HEK293 (cell line): ENCODE data around the gene BRD3.

ENCODE experiments used
- CTCF ChIA-PET: fragments of 350-600 bp; formaldehyde crosslinking; extraction: SDS; loops from one replicate; lab custom pipeline; 2021; ENCODE audit warnings: antibody characterized with exemption; lab: Yijun Ruan, JAX
- POLR2A ChIA-PET: fragments of 300-600 bp; formaldehyde crosslinking; extraction: SDS; loops from one replicate; lab custom pipeline; 2020; ENCODE audit warnings: antibody characterized with exemption, inconsistent platforms; lab: Yijun Ruan, JAX
- H3K27ac ChIP-seq: fragments of 200-500 bp; sonication (Bioruptor generic); 2 replicates; pipeline ENCODE4 v1.5.1; 2014; ENCODE audit warnings: low read depth, low read length, control low read depth, inconsistent platforms; ENCODE audit errors: extremely low read depth
- H3K36me3 ChIP-seq, 2 experiments: fragments of 200-500 bp in 1 of 2; sonication (Bioruptor generic) in 1 of 2; 1 replicate in 1 of 2; 2 replicates in 1 of 2; pipeline ENCODE4 v1.5.1; 2014 to 2017; ENCODE audit warnings: inconsistent platforms in 2 of 2, low read length in 2 of 2; ENCODE audit not compliant: control insufficient read depth in 2 of 2, insufficient read depth in 1 of 2
- H3K4me1 ChIP-seq: fragments of 200-500 bp; sonication (Bioruptor generic); 2 replicates; pipeline ENCODE4 v1.5.1; 2014; ENCODE audit warnings: mild to moderate bottlenecking, low read length, inconsistent platforms; ENCODE audit not compliant: control insufficient read depth, insufficient read depth
- H3K4me3 ChIP-seq: 2 replicates; pipeline ENCODE4 v1.5.1; 2011; ENCODE audit warnings: low read depth, mild to moderate bottlenecking, control low read depth, low read length, moderate library complexity
- H3K9me3 ChIP-seq: fragments of 200-500 bp; sonication (Bioruptor generic); 2 replicates; pipeline ENCODE4 v1.5.1; 2014; ENCODE audit warnings: low read depth, low read length, inconsistent platforms; ENCODE audit not compliant: control insufficient read depth, insufficient read depth
- BCL11B ChIP-seq: fragments of 450-650 bp; formaldehyde crosslinking; IDR thresholded peaks from 2 replicates; pipeline ENCODE4 v1.5.1; 2016; ENCODE audit warnings: low read depth, missing biosample characterization, missing genetic modification characterization
- GLIS2 ChIP-seq: fragments of 450-650 bp; formaldehyde crosslinking; IDR thresholded peaks from 2 replicates; pipeline ENCODE4 v1.5.1; 2016; ENCODE audit warnings: missing biosample characterization, missing genetic modification characterization
- KLF17 ChIP-seq: fragments of 450-650 bp; formaldehyde crosslinking; IDR thresholded peaks from 2 replicates; pipeline ENCODE4 v1.5.1; 2016; ENCODE audit warnings: missing biosample characterization, missing genetic modification characterization
- PBX3 ChIP-seq: sonication (generic); formaldehyde crosslinking; IDR thresholded peaks from 2 replicates; pipeline ENCODE4 v1.8.1; 2022; ENCODE audit warnings: mild to moderate bottlenecking, moderate library complexity, missing genetic modification reagents
- SETDB1 ChIP-seq: IDR thresholded peaks from one replicate; pipeline ENCODE4 v1.6.1; 2017; ENCODE audit warnings: mild to moderate bottlenecking, low read length, moderate library complexity, mixed read lengths; ENCODE audit not compliant: insufficient read length
- TSHZ1 ChIP-seq: fragments of 450-650 bp; formaldehyde crosslinking; IDR thresholded peaks from 2 replicates; pipeline ENCODE4 v1.5.1; 2016; ENCODE audit warnings: missing biosample characterization, missing genetic modification characterization, borderline replicate concordance
- YY2 ChIP-seq: fragments of 450-650 bp; formaldehyde crosslinking; IDR thresholded peaks from 2 replicates; pipeline ENCODE4 v1.5.1; 2016; ENCODE audit warnings: missing biosample characterization, missing genetic modification characterization
- ZNF10 ChIP-seq: fragments of 450-650 bp; formaldehyde crosslinking; IDR thresholded peaks from 2 replicates; pipeline ENCODE4 v1.5.1; 2017; ENCODE audit warnings: missing biosample characterization, missing genetic modification characterization
- ZNF184 ChIP-seq: fragments of 450-650 bp; IDR thresholded peaks from 2 replicates; pipeline ENCODE4 v1.5.1; 2018; ENCODE audit warnings: missing biosample characterization, mild to moderate bottlenecking, missing genetic modification characterization
- ZNF221 ChIP-seq: fragments of 450-650 bp; formaldehyde crosslinking; IDR thresholded peaks from 2 replicates; pipeline ENCODE4 v1.5.1; 2017; ENCODE audit warnings: missing biosample characterization, missing genetic modification characterization, borderline replicate concordance
- ZNF24 ChIP-seq: fragments of 450-650 bp; formaldehyde crosslinking; IDR thresholded peaks from 2 replicates; pipeline ENCODE4 v1.5.1; 2016; ENCODE audit warnings: missing biosample characterization, missing genetic modification characterization
- ZNF248 ChIP-seq: fragments of 450-650 bp; formaldehyde crosslinking; IDR thresholded peaks from 2 replicates; pipeline ENCODE4 v1.5.1; 2017; ENCODE audit warnings: missing biosample characterization, missing genetic modification characterization
- ZNF529 ChIP-seq: fragments of 450-650 bp; formaldehyde crosslinking; IDR thresholded peaks from 2 replicates; pipeline ENCODE4 v1.5.1; 2017; ENCODE audit warnings: missing genetic modification characterization, missing biosample characterization; ENCODE audit not compliant: insufficient replicate concordance
- ZNF530 ChIP-seq: fragments of 450-650 bp; formaldehyde crosslinking; IDR thresholded peaks from 2 replicates; pipeline ENCODE4 v1.5.1; 2016; ENCODE audit warnings: low read depth, missing biosample characterization, missing genetic modification characterization
- ZNF544 ChIP-seq: fragments of 450-650 bp; formaldehyde crosslinking; IDR thresholded peaks from 2 replicates; pipeline ENCODE4 v1.5.0; 2017; ENCODE audit warnings: missing biosample characterization, missing genetic modification characterization
- ZNF548 ChIP-seq: fragments of 450-650 bp; formaldehyde crosslinking; IDR thresholded peaks from 2 replicates; pipeline ENCODE4 v1.5.1; 2016; ENCODE audit warnings: missing biosample characterization, missing genetic modification characterization
- ZNF558 ChIP-seq: fragments of 450-650 bp; formaldehyde crosslinking; IDR thresholded peaks from 2 replicates; pipeline ENCODE4 v1.5.1; 2016; ENCODE audit warnings: missing biosample characterization, missing genetic modification characterization
- ZNF571 ChIP-seq: fragments of 450-650 bp; formaldehyde crosslinking; IDR thresholded peaks from 2 replicates; pipeline ENCODE4 v1.5.0; 2017; ENCODE audit warnings: missing biosample characterization, missing genetic modification characterization
- ZNF596 ChIP-seq: fragments of 450-650 bp; IDR thresholded peaks from 2 replicates; pipeline ENCODE4 v1.5.0; 2018; ENCODE audit warnings: missing biosample characterization, mild to moderate bottlenecking, missing genetic modification characterization, moderate library complexity
- ZNF645 ChIP-seq: fragments of 450-650 bp; formaldehyde crosslinking; IDR thresholded peaks from 2 replicates; pipeline ENCODE4; 2016; ENCODE audit warnings: missing biosample characterization, missing genetic modification characterization
- ZNF768 ChIP-seq: fragments of 450-650 bp; formaldehyde crosslinking; IDR thresholded peaks from 2 replicates; pipeline ENCODE4 v1.5.1; 2018; ENCODE audit warnings: missing biosample characterization, mild to moderate bottlenecking, missing genetic modification characterization
- ZNF830 ChIP-seq: fragments of 450-650 bp; IDR thresholded peaks from 2 replicates; pipeline ENCODE4 v1.5.0; 2018; ENCODE audit warnings: missing biosample characterization, missing genetic modification characterization, low read depth, mild to moderate bottlenecking, moderate library complexity
- TF ChIP-seq, protein P1 (sequence below): fragments of 450-650 bp; formaldehyde crosslinking; IDR thresholded peaks from 2 replicates; pipeline ENCODE4 v1.5.1; 2016; ENCODE audit warnings: missing biosample characterization, missing genetic modification characterization

The BRD3 gene

GRCh38 chr9:134037641-134038040 is 30.2 kb downstream of the BRD3 start:
- POLR2A ChIA-PET = no interaction called here
- Histone ChIP-seq H3K9me3 (no peaks in the 10 kb centered on the region), H3K27ac (no peak overlapping the region), H3K36me3 (peaks cover 31 to 89% of the 10 kb centered on the region in 2 experiments), H3K4me3 (no peak overlapping the region), H3K4me1 (no peaks in the 10 kb centered on the region)
- TF ChIP-seq ZNF558 (tag by site-specific recombination) (0 out of 2 replicates have a peak, but pooled peaks have one; percentile 34), YY2 (no peak), ZNF645 (tag by site-specific recombination) (no peak), ZNF544 (no peak), ZNF529 (peak; percentile 24), ZNF248 (tag by site-specific recombination) (no peak), SETDB1 (peak; percentile 40), ZNF530 (tag by site-specific recombination) (no peak), ZNF830 (tag by site-specific recombination) (no peak)
- CTCF ChIA-PET = no interaction called here

DNA sequence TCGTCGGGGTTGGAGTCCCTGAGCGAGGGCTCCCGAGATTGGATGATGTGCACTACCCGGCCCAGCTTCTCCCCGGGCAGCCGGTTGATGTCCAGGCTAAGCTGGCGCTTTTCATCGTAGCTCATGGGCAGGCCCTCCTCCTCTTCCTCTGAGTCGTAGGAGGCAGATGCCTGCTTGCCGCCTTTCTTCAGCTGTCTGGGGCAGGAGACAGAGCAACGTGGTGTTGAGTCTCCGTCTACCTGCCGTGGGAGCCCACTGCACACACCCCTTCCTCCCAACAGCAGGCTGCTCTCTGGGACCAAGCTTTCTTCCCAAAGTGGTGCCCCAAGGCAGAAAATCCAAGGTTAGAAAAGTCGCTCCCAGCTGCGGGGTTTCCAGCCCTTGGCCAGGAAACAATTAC is 31.7 kb downstream of the BRD3 start:
- POLR2A ChIA-PET = interaction anchor here (1.1 kb wide), 1 partner anchor 11 kb away, joined by 3 read pairs; the partner anchor contains the start of gene BRD3OS

More for the DNA sequence above, 31.7 kb downstream of the BRD3 start:
- CTCF ChIA-PET = no interaction called here
- peaks cover 31 to 88% of the 10 kb centered on the region in 2 experiments for H3K36me3 ChIP-seq
- TF ChIP-seq TSHZ1 (no peak), YY2 (no peak), PBX3 (no peak), GLIS2 (tag by site-specific recombination) (no peak), ZNF571 (no peak), ZNF184 (tag by site-specific recombination) (no peak), ZNF10 (tag by site-specific recombination) (no peak), ZNF548 (tag by site-specific recombination) (no peak), KLF17 (tag by site-specific recombination) (no peak), ZNF768 (tag by site-specific recombination) (no peak), BCL11B (no peak), ZNF221 (tag by site-specific recombination) (no peak), ZNF596 (tag by site-specific recombination) (no peak), ZNF24 (no peak)
- TF ChIP-seq, protein P1, sequence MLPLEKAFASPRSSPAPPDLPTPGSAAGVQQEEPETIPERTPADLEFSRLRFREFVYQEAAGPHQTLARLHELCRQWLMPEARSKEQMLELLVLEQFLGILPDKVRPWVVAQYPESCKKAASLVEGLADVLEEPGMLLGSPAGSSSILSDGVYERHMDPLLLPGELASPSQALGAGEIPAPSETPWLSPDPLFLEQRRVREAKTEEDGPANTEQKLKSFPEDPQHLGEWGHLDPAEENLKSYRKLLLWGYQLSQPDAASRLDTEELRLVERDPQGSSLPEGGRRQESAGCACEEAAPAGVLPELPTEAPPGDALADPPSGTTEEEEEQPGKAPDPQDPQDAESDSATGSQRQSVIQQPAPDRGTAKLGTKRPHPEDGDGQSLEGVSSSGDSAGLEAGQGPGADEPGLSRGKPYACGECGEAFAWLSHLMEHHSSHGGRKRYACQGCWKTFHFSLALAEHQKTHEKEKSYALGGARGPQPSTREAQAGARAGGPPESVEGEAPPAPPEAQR (tag by site-specific recombination) = no peak
- no peaks in the 10 kb centered on the region for H3K4me1 ChIP-seq
- no peak overlapping the region for H3K4me3 ChIP-seq
- no peak overlapping the region for H3K27ac ChIP-seq
- no peaks in the 10 kb centered on the region for H3K9me3 ChIP-seq
